NK-92 (cell line): ENCODE measurements around the gene POU6F2.

Source experiments
- DNase-seq: peaks from one replicate; lab custom pipeline; 2025; ENCODE audit not compliant: unreplicated experiment; lab: John Stamatoyannopoulos, UW

POU6F2 gene

DNA sequence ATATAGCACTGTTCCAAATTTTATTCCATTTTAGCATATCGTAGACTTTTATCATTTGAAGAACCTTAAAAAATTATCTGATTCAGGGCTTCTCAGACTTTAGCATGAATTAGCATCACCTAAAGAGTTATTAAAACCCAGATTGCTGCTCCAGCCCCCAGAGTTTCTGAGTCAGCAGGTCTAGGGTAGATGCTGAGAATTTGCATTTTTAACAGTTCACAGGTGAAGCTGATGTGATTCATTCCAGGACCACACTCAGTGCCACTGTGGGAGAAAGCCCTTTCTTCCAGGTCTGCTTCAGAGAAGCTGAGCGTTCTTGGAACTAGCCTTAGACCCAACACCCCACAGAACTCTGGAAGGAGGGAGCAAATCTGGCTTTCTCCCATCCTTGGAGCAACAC lies 414.4 kb downstream of the POU6F2 start:
- no peak for DNase-seq

DNA sequence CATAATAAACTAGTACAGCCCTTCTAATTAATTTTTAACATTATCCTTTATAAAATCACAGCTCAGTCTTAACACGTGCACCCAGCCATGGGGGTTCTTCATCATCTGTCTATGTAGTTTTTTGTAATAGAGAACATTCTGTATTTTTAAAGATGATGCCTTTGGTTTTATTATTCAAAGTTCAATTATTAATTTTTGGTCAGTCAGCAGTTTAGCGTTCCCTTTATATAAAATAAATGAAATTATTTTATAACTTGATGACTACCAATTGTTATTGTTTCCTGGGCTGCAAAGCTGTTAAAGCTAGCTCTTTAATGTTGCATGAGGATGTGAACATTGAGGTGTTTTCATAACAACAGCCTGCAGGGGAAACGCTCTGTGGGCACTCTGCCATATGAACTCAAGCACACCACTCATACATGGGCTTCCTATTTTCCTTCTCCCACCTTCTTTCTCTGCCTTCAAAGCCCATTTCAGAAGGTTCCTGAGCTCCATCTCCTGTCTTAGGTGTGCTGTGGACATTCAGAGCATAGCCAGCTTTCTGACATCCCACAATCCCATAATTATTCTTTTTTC lies 416.5 kb downstream of the POU6F2 start:
- DNase-seq, result no peak

DNA sequence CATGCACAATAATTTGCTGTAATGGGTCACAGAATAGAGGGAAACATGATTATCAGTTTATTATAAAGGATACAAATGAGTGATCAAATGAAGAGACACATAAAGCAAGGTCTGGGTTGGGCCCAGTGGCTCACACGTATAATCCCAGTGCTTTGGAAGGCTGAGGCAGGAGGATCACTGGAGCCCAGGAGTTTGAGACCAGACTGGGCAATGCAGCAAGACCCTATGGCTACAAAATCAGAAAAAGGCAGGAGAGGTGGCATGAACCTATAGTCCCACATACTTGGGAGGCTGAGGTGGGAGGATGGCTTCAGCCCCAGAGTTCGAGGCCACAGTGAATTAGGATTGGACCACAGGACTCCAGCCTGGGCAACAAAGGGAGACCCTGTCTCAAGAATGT lies 421.7 kb downstream of the POU6F2 start:
- DNase-seq, result no peak

DNA sequence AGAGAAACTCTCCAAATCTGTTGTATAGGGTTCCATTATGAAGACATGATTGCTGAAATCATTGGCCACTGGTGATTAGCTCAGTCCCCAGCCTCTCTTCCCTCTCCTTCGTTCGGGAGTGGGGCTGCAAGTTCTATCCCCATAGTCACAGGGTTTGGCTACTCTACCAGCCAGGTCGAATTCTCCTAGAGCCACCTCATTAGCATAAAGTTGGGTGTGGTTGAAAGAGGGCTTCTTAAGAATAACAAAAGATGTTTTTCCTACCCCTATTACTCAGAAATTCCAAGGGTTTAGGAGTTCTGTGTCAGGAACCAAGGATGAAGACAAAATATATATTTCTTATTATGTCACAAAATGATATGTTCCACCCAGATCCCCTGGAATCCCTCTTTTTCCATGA lies 422.3 kb downstream of the POU6F2 start:
- DNase-seq, result no peak

DNA sequence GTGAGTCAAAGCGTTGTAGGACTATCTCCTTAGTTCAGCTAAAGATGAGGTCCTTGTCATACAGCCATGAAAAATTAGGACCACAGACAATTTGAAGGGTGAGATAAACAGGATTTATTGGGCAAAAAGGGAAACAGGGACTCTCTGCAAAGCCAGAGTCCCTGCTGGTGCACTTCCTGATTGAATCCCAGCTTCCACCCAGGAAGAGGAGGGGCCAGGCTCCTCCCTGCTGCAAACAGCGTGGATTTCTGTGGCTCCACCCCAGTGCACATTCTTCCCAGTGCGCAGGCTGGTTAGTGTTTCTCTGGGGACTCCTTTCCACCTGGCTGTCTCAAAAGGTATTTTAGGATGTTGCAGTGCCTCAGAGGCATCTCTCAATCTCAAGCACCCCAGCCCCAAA lies 423.1 kb downstream of the POU6F2 start:
- DNase-seq, result no peak

DNA sequence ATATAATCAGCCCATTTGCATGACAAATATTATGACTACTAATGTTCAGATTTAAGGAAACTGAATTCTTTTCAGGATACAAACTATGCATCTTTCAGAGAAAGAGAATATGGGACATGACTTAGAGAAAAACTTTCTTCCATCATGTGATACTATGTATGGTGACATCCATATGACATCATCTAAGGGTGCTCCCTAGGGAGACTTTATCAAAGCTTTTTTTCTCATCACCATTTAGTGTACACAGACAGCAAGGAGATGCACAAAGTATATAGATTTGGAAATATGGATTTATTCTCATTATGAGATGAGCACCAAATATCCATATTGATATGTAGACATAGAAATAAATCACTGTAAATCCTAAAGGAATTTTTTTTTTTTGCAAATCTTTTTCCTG lies 424.3 kb downstream of the POU6F2 start:
- DNase-seq, result no peak

DNA sequence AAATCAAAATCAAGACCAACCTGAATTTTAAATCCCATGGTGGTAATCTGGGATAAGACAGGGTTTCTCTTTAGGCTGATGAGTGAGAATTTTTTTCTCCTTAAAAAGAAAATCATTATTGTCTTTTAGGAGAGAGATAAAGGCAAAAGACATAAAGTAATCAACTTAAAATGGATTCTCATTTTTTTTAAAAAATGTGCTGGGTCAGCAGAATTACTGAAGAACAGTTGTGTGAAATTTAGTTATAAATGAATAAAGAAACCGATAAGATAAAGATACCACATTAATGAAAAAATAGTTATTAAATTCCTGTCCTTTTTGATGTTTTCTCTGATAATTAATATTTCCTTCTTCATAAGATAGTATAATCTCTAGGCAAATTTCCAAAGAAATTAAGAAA lies 427.2 kb downstream of the POU6F2 start:
- DNase-seq, result no peak

DNA sequence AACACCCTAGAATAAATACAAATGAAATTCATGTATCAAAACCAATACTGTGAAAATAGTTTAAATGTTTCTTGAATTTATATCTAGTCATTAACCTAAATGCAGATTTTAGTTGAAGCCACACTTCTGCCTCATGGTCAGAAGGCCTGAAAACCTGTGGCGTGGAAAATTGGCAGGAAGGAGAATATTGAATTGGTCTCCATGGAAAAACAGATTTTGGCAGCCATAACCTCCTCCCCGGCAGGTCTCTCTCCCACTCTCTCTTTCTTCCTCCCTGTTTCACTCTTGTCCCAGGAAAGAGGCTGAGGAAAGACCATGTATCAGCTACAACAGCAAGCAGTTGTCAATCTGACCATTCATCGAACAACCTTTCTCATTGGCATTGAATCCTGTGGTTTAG lies 427.9 kb downstream of the POU6F2 start:
- no peak for DNase-seq

DNA sequence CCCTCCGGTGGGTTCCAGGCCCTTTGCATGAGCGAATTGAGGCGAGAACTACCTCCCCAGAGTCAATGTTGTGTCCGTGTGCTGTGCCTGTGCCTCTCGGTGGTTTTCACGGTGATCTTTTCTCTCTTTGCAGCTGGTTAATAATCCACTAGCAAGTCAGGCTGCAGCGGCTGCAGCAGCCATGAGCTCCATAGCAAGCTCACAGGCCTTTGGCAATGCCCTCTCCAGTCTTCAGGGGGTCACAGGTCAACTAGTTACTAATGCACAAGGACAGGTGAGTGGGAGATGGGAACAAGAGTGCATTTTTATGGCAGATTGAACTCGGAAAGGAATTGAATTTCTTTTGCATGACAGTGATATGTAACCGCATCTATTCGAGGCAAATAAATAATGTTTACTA lies 428.8 kb downstream of the POU6F2 start:
- DNase-seq, result no peak

DNA sequence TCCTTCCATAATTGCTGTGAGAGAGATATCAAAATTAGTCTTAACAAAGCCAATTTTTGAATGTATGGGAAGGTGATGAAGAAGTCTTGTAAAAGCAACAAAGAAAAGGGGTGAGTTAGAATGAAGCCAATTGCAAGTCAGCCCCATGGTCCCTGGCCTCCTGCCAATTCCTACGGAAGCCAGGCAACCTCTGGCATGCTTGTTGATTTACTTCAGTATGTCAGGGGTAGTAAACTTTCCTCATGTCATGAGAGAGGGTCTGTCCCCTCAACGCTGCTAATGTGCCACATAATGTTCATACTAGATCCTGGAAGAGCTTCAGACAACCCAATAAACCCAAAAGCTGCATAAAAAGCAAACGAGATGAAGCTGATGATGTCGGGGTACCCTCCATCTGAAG lies 429.4 kb downstream of the POU6F2 start:
- no peak for DNase-seq

DNA sequence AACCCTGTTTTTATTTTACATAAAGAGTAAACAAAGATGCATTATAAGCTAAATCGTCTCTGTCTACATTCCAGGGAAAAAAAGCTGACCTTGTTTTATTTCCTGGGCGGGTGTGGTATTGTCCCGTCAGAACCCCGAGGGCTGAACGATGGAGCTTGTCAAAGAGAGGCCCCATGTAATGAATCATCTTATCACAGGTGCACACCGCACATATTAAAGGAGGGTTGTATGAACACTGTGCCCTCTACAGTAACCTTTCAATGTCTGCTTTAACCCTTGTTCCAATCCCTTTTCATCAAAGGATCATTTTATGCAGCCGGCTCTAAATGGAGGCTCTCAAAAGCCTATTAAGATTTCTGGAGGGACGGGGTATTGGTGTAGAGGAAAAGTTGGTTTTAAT lies 430.0 kb downstream of the POU6F2 start:
- DNase-seq, result no peak

DNA sequence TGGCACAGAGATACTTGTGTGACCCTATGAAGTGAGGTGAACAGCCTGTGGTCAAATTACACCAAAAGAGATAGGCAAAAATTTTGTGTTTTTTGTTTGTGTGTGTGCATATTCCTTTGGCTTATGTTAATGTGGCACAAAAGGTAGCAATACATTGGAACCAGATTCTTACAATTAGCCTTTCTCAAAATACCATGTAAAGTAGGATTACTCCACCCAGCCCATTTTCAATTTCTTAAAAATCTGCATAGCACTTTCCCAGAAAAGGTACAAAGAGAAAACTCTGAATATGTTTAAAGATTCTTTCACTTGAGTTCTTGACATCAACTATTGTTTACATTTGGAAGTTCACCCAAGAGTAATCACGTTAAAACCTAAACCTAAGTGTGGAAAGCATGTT lies 431.2 kb downstream of the POU6F2 start:
- no peak for DNase-seq

DNA sequence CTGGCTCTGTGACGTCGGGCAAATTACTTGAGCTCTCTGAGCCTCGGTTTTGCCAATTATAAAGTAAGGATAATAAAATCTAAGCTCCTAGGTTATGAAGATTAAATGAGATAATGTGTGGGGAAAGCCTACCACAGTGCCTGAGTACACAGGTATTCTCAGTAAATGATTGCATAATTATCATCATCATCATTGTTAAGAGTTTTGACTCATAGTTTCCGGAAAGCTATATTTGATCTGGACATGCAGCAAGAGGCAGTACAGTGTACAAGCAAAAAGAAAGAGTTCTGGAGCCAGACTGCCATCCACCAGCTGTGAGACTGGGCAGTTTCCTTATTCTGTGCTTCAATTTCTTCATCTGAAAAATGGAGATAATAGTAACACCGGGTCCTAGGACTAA lies 432.9 kb downstream of the POU6F2 start:
- DNase-seq, result no peak

DNA sequence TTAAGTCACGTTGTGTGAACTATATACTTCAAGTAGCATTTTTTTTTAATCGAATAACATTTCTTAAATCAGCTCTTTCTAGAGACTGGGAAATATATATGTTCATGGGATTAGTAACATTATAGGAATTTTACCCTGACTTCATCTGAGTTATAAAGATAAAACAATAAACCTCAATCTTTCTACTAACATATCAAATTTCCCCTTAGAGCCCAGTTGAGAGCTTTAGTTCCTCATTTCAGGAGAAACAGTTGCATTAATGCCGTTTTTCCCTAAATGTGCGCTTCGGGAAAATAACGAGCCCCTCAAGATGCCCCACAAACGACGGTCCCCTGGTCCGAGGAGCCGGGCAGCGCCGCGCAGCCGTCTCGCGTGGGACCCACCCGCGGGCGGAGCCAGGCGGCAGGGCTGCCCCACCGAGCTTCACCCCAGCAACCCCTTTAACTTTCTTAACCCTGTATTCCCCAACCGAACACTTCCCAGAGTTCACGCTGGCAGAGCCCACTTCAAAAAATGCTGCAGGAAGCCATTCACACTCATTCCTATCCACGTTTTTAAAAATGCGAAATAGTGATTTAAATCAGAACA lies 436.0 kb downstream of the POU6F2 start:
- DNase-seq, result no peak

DNA sequence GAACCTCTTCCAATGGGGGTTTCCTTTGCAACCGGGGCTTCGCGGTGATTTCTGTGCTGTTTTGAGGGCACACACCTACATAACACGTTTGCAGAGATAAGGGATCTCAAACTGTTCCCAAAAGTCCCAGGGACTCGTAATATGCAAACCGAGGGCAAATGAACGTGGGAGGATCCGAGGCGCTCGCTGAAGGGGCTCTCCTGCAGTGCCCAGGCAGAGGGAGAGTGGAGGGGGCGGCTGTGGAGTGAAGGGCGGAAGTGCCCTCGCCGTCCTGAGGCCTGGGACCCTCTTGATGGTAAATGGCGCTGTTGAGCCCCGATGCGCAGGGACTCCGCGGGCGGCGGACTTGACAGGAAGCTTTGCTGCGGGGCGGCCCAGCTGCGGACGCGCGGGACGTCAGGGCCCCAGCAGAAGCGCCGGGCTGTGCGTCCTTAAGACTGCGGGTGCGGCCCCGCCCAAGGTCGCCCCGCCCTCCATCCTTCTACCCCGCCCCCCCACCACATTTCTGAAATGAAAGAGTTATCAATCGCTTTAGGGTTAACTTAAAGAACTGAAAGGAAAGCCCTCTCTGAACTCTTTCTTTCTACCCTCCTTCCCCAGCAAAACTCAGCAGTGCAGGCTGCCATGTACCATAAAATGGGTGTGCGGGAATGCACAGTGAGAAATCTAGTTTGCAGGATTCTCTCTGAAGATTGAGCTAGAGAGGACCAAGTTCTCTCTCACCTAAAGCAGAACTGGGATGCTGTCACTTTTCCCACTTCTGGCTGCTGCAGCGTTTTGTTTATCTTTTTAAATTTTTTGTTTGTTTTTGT lies 436.7 kb downstream of the POU6F2 start:
- DNase-seq, result no peak

DNA sequence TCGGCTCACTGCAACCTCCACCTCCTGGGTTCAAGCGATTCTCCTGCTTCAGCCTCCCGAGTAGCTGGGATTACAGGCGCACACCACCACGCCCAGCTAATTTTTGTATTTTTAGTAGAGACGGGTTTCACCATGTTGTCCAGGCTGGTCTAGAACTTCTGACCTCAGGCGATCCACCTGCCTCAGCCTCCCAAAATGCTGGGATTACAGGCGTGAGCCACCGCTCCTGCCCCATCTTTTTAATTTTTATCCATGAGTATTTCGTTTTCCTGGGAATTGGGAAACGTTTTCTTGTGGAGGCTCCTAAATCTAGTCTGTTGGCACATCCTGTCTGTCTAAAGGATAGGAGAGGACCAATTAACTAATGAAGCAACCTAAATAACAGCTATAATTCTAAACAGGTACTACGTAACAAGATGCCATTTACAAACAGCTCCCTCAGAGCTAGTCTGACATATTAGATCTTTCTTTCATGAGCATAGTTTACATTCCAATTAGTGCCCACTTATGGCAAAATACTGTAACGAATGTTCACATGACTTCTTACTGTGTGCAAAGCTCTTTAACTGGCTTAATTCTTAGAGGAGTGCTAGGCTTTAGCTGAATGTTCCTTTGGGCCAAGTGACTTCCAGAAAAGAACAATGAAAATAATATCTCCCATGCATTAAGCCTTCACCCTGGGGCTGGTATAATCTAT lies 437.5 kb downstream of the POU6F2 start:
- DNase-seq, result no peak

DNA sequence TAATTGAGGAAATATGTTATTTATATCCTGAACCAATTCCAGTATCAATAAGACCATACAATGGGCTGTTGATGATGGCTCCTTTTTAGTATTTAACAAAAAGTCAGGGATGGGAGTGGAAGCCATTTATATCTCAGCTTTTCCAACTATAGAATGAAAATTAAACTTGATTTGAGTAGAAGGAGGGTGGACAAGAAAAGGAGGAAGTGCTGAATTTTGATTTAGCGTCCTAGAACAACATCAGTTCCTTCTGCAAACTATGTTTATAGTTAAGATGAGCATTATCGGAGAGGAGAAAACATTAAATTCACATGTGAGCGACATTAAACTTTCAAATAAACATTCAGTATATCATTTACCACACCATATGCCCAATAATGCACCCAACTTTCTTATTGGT lies 439.2 kb downstream of the POU6F2 start:
- no peak for DNase-seq

DNA sequence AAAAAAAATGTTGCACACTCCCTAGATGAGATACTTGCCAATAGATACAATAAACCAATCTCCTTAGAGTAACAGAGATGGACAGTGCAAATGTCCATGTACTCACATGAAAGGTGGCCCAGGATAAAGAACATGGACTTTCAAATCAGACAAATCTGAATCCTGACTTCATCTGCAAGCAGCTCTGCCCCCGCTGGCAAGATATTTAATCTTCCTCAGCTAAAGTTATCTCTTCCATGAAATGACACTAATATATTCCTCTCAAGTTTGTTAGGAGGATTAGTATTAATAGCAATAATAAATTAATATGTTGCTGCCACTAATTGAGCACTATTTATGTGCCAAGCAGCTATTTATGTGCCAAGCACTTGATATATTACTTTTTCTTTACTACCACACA lies 439.9 kb downstream of the POU6F2 start:
- DNase-seq, result no peak

DNA sequence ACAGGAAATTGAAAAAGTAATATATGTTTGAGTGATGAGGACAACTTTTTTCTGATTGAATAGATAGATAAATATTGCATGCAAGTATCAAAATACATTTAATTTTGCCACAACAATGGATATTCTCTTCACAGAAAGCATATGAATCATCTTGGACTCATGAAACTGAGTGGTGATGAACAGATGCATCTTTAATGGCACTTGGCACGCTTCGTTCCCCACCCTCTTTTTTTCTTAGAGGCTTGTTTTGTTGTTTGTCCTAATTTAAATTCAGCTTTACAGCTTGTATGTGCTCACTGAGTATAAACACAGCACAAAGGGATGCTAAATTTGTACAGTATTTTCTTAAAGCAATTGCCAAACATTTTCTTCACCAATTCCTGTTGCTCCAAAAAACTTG lies 443.5 kb downstream of the POU6F2 start:
- DNase-seq, result no peak

DNA sequence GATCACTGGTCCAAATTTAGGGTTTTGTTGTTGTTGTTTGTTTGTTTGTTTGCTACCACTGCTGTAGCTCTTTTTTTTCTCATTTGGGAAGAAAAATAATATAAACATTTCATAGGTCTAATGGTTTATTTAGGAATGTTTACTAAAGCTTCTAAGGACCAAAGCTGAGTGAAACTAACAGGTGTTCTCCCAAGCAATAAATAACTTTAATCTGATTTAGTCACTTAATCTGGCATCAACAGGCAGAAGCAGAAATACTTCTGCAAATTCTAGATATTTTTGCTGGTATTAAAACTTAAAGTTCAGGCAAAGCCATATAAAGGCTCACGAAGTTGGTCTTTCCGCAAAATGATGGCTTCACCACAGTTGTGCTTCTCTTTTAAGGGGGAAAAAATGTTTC lies 444.0 kb downstream of the POU6F2 start:
- DNase-seq, result no peak

DNA sequence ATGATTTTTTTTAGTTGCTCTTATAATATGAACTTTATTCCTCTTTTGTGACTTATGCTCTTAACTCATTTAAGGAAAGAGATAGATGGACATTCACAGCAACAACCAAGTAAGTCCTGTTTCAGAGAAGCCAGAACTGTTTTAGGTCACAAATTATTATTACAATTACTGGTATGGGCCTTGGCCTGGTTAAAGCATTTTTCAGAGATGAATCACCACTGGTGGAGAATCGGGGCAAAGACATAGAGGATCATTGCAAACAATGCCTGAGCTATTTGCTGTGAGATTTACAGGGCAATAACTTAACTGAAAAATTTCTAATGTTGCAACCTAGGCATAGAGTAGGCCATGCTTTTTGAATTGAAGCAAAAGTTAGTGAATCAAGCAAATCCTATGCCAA lies 450.5 kb downstream of the POU6F2 start:
- no peak for DNase-seq

DNA sequence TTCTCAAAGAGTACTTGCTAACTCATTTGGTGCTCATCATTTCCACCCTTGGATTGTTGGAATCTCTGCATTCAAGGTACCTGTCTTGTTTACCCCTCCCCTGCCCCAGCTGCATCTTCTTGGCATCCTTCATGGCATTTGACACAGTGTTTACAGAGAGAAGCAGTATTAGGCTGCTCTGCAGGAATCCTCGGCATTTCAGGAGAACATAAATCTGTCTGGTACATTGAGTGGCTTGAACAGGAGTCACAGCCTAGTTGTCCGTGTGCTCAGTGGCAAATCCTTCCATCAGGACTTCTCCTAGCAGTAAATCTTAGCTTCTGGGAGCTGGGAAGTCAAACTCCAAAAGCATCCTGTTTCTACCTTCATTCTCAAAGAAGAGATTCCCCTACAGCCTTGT lies 451.7 kb downstream of the POU6F2 start:
- no peak for DNase-seq
